Measurements from ENCODE around the gene AMACR. TPM values are rescaled to one million over a fixed set of nuclear protein-coding genes. Genes with fewer than 3 reads are reported as not detected.

AMACR gene
- total RNA-seq, 2 experiments from 2014 or later: 4.8 to 6.0 TPM

DNA sequence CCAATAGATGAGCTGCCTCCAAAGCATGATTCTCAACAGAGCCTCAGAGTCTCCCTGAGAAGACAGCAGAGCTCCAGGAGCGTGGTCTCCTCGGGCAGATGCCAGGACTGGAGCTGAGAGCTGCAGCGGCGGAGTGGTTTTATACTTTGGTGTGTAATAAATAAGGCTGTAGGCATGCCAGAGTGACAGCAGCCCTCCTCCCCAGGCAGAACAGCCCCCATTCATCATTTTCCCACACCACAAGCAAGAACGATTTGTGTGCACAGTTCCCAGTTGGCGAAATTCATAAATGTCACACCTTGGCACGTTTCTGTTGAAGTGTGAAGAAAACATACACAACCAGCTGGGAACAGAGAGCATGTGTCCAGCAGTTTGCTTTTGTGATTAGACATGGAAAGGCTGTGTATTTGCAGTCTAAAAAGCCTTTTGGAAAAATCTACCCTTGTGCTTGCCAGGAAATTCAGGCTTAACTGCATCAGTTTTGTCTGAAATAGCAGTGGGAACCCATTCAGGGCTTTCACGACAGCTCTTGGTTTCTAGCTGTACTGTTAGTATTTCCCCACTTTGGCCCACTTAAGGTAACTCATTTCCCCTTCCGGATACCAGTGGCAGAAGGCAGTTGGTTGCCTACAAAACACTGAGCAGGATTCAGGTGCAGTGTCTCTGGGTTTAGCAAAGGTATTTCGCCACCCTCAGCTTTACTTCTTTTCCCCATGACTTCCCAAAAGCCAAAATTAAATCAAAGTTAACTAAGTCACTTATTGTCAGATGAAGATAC lies 35.4 kb upstream of the AMACR start, which contains the start of gene C1QTNF3:
Gene C1QTNF3, minus strand, starts transcription at position 115 of the 778 bp plus-strand sequence. Its CDS starts 88 bp downstream, at position 27.
- CTCF ChIA-PET: interaction anchor here (1.0 kb wide), 1 partner anchor 28 kb away, joined by 3 read pairs; no protein-coding TSS in a partner anchor
- no peaks in the 10 kb centered on the region for H3K27me3 Mint-ChIP-seq
- no peak for DNase-seq
- peaks cover 3% of the 10 kb centered on the region for H3K36me3 Mint-ChIP-seq (ENCODE audit: low read depth)
- POLR2A ChIA-PET: no interaction called here
- H3K27ac Mint-ChIP-seq: no peak within 1 kb of the TSS
- H3K4me3 Mint-ChIP-seq: no peak within 1 kb of the TSS
- no peaks in the 10 kb centered on the region for H3K4me1 Mint-ChIP-seq
- no peaks in the 10 kb centered on the region for H3K9me3 Mint-ChIP-seq

- Mint-ChIP-seq H3K4me3 (no peak overlapping the region), H3K4me1 (no peaks in the 10 kb centered on the region), H3K27ac (no peak overlapping the region), H3K36me3 (ENCODE audit: low read depth) (no peaks in the 10 kb centered on the region), H3K9me3 (no peaks in the 10 kb centered on the region), H3K27me3 (no peaks in the 10 kb centered on the region)
- POLR2A ChIA-PET: no interaction called here
- CTCF ChIA-PET: interaction anchor here (1.0 kb wide), 1 partner anchor 27 kb away, joined by 3 read pairs; no protein-coding TSS in a partner anchor
- DNase-seq: no peak
Observed at GRCh38 chr5:34042321-34042720, 34.5 kb upstream of the AMACR start.

GRCh38 chr5:34041247-34041972 lies 33.6 kb upstream of the AMACR start:
- no peaks in the 10 kb centered on the region for H3K36me3 Mint-ChIP-seq (ENCODE audit: low read depth)
- no peak overlapping the region for H3K4me3 Mint-ChIP-seq
- ChIA-PET POLR2A (no interaction called here), CTCF (no interaction called here)
- DNase-seq: no peak
- H3K4me1 Mint-ChIP-seq: no peaks in the 10 kb centered on the region
- no peak overlapping the region for H3K27ac Mint-ChIP-seq
- no peaks in the 10 kb centered on the region for H3K27me3 Mint-ChIP-seq
- H3K9me3 Mint-ChIP-seq: no peaks in the 10 kb centered on the region

GRCh38 chr5:34040472-34040871 lies 32.6 kb upstream of the AMACR start:
- Mint-ChIP-seq H3K9me3 (no peaks in the 10 kb centered on the region), H3K27me3 (no peaks in the 10 kb centered on the region), H3K4me3 (no peak overlapping the region), H3K27ac (no peak overlapping the region), H3K4me1 (no peaks in the 10 kb centered on the region), H3K36me3 (ENCODE audit: low read depth) (no peaks in the 10 kb centered on the region)
- DNase-seq: no peak
- CTCF ChIA-PET: no interaction called here
- POLR2A ChIA-PET: no interaction called here

DNA sequence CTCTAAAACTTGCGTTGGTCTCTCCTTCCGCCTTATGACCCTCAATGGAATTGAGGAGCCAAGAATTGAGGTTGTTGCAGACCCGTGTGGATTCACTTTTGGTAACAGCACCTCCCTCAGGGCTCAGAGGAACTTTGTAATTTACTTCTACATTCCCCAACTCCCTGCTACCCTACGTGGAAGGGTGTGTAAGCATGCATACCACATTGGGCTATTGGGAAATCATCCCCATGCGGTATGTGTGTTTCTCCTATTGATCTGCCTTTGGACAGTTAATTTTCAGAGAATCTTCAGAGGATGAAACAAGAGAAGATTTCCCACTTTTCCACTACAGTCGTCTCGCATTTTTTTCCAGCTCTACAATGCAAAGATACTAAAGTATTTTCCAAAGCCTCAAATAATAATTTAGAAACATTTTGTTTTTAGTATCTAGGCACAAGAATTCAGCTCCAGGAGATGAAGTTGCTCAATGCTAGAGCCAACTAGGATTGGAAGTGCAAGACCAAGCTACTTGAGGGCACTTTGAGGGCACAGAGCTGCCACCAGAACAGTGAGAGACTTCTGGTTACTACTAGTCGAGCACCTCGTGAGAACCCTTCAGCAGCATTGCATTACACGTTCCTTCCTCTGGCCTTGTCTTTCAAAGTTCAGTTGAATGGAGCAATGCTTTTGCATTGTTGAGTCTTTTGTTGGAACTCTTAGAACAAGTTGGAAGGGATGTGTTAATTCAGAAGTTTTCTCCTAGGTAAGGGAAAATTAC lies 31.7 kb upstream of the AMACR start:
- no peaks in the 10 kb centered on the region for H3K4me1 Mint-ChIP-seq

GRCh38 chr5:34038838-34039237 lies 31.0 kb upstream of the AMACR start:
- no peak overlapping the region for H3K27ac Mint-ChIP-seq
- H3K27me3 Mint-ChIP-seq: no peaks in the 10 kb centered on the region
- no peaks in the 10 kb centered on the region for H3K36me3 Mint-ChIP-seq (ENCODE audit: low read depth)
- no peaks in the 10 kb centered on the region for H3K4me1 Mint-ChIP-seq
- no peak for DNase-seq
- no peak overlapping the region for H3K4me3 Mint-ChIP-seq
- H3K9me3 Mint-ChIP-seq: no peaks in the 10 kb centered on the region
- POLR2A ChIA-PET: no interaction called here
- CTCF ChIA-PET: no interaction called here

More for the DNA sequence above, 31.7 kb upstream of the AMACR start:
- no peak overlapping the region for H3K27ac Mint-ChIP-seq
- no peaks in the 10 kb centered on the region for H3K9me3 Mint-ChIP-seq
- POLR2A ChIA-PET: no interaction called here
- H3K27me3 Mint-ChIP-seq: no peaks in the 10 kb centered on the region
- DNase-seq: no peak
- no peak overlapping the region for H3K4me3 Mint-ChIP-seq
- H3K36me3 Mint-ChIP-seq (ENCODE audit: low read depth): no peaks in the 10 kb centered on the region
- CTCF ChIA-PET: interaction anchor here (0.9 kb wide), 1 partner anchor 19 kb away, joined by 3 read pairs; no protein-coding TSS in a partner anchor

GRCh38 chr5:34038390-34038789 lies 30.5 kb upstream of the AMACR start:
- Mint-ChIP-seq H3K27me3 (no peaks in the 10 kb centered on the region), H3K27ac (no peak overlapping the region), H3K4me3 (no peak overlapping the region), H3K36me3 (ENCODE audit: low read depth) (peaks cover 2% of the 10 kb centered on the region), H3K9me3 (no peaks in the 10 kb centered on the region), H3K4me1 (no peaks in the 10 kb centered on the region)
- DNase-seq: no peak
- CTCF ChIA-PET: no interaction called here
- POLR2A ChIA-PET: no interaction called here

GRCh38 chr5:34037726-34038125 lies 29.9 kb upstream of the AMACR start:
- Mint-ChIP-seq H3K27me3 (no peaks in the 10 kb centered on the region), H3K4me3 (no peak overlapping the region), H3K4me1 (no peaks in the 10 kb centered on the region), H3K36me3 (ENCODE audit: low read depth) (peaks cover 7% of the 10 kb centered on the region), H3K27ac (no peak overlapping the region), H3K9me3 (no peaks in the 10 kb centered on the region)
- ChIA-PET POLR2A (no interaction called here), CTCF (interaction anchor here (1.4 kb wide), 1 partner anchor 11 kb away, joined by 6 read pairs; no protein-coding TSS in a partner anchor)
- DNase-seq: no peak

DNA sequence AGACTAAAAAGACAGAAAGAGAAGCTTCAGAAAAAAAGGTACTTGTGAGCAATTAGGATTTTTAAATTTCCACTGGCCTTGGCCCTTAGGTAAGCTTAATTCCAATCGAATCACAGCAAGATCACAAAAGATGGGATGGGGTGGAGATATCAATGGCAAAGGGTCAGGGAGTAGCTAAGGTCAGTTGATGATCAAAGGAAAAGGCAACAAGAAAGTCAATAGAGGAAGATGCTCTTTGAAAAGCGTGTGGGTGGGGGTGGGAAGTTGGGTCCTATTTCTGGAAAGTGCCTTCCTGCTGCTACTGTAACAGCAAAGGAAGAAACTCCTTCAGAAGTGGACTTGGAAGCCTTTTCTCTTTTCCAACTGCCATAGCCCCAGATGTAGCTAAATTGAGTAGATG lies 27.9 kb upstream of the AMACR start:
- no peak for DNase-seq

GRCh38 chr5:34034534-34035327 lies 26.9 kb upstream of the AMACR start:
- no peaks in the 10 kb centered on the region for H3K9me3 Mint-ChIP-seq
- POLR2A ChIA-PET: no interaction called here
- no peaks in the 10 kb centered on the region for H3K4me1 Mint-ChIP-seq
- peaks cover 7% of the 10 kb centered on the region for H3K36me3 Mint-ChIP-seq (ENCODE audit: low read depth)
- H3K27me3 Mint-ChIP-seq: no peaks in the 10 kb centered on the region
- H3K27ac Mint-ChIP-seq: no peak overlapping the region
- H3K4me3 Mint-ChIP-seq: no peak overlapping the region
- CTCF ChIA-PET: interaction anchor here (0.6 kb wide), 1 partner anchor 1753 kb away, joined by 3 read pairs; no protein-coding TSS in a partner anchor
- no peak for DNase-seq

More for the DNA sequence above, 27.9 kb upstream of the AMACR start:
- H3K36me3 Mint-ChIP-seq (ENCODE audit: low read depth): peaks cover 7% of the 10 kb centered on the region
- no peaks in the 10 kb centered on the region for H3K9me3 Mint-ChIP-seq
- ChIA-PET CTCF (interaction anchor here (0.6 kb wide), 1 partner anchor 1754 kb away, joined by 3 read pairs; no protein-coding TSS in a partner anchor), POLR2A (no interaction called here)
- no peaks in the 10 kb centered on the region for H3K27me3 Mint-ChIP-seq
- H3K4me1 Mint-ChIP-seq: no peaks in the 10 kb centered on the region
- H3K4me3 Mint-ChIP-seq: no peak overlapping the region
- H3K27ac Mint-ChIP-seq: no peak overlapping the region

DNA sequence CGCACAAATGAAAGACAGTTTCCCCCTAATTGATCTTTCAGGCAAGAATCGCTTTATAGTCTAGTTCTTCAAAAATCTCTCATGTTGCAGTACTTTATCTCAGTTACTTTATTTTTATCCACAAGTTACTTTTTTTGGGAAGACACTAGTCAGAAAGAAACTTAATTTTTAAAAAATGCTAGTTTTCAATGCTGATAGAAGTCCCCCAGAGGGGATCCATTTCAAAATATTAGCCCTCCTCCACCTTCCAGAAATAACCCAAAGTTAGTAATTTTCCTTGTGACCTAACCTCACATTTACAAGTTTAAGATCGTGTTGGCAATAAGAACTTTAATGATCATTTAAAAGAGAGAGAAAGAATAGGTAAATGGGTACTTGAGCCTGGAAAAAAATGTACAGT lies 24.1 kb upstream of the AMACR start:
- Mint-ChIP-seq H3K9me3 (no peaks in the 10 kb centered on the region), H3K4me3 (no peak overlapping the region), H3K36me3 (ENCODE audit: low read depth) (peaks cover 7% of the 10 kb centered on the region), H3K27me3 (no peaks in the 10 kb centered on the region), H3K4me1 (no peaks in the 10 kb centered on the region), H3K27ac (no peak overlapping the region)
- CTCF ChIA-PET: no interaction called here
- POLR2A ChIA-PET: no interaction called here
- DNase-seq: no peak

DNA sequence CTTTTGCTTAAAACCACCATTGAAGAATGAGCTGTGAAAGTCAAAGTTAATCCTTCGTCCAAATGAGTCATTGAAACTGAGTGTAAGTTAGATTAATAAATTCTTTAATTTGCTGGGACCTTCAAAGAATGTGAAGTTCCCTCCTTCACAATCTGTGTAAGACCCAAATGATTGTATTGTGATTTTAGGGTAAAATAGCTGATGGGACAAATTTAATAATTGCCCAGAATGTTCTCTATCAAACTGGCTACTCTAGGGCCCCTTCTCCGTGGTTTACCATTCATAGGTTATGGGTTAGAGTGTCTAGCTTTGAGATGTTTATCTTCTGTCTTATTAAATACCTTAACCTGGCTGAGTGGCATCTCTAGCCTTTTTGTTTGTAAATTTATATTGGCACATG lies 23.3 kb upstream of the AMACR start:
- no peaks in the 10 kb centered on the region for H3K4me1 Mint-ChIP-seq
- no peak overlapping the region for H3K27ac Mint-ChIP-seq
- H3K36me3 Mint-ChIP-seq (ENCODE audit: low read depth): peaks cover 7% of the 10 kb centered on the region
- DNase-seq: no peak
- CTCF ChIA-PET: no interaction called here
- H3K27me3 Mint-ChIP-seq: no peaks in the 10 kb centered on the region
- POLR2A ChIA-PET: no interaction called here
- H3K9me3 Mint-ChIP-seq: no peaks in the 10 kb centered on the region
- no peak overlapping the region for H3K4me3 Mint-ChIP-seq
